ENCODE data around the gene SLC6A9. TPM values are rescaled to one million over a fixed set of nuclear protein-coding genes. Genes with fewer than 3 reads are reported as not detected.
A peak's percentile ranks its signal among the peaks of the same experiment; 100 is the strongest.

The SLC6A9 gene
- total RNA-seq (1 to 10 TPM; 1.7 to 3.4 TPM), polyA plus RNA-seq (not detected), total RNA-seq (0 to 50.7 (median 1.5) reads per million in 6 experiments)

GRCh38 chr1:44031252-44032169, at the start of gene SLC6A9:
Gene SLC6A9, minus strand, starts transcription at chr1:44031462. Its CDS starts 7,185 bp downstream, at chr1:44024277.
- no peaks in the 10 kb centered on the region for H3K9me3 Mint-ChIP-seq

GRCh38 chr1:44079566-44079965, 48.3 kb upstream of the SLC6A9 start:
- Mint-ChIP-seq H3K4me3 (no peak overlapping the region), H3K4me1 (no peaks in the 10 kb centered on the region), H3K36me3 (no peaks in the 10 kb centered on the region), H3K9me3 (no peaks in the 10 kb centered on the region), H3K27ac (no peak overlapping the region), H3K27me3 (peaks cover 0 to 18% (median 13%) of the 10 kb centered on the region in 5 donors)
- ATAC-seq = no peak
- no peak for DNase-seq
- POLR2A ChIA-PET = no interaction called here

More at GRCh38 chr1:44031252-44032169, at the start of gene SLC6A9:
- POLR2A ChIA-PET = interaction anchor here (0.7 to 0.8 kb wide), 2 partner anchors 50 to 56 kb away, joined by 3 to 4 read pairs; partner anchors contain the start of gene ATP6V0B
- ATAC-seq (peak; percentile 12 to 13), DNase-seq (peak in 5 of 10 donors; percentile 7 to 43 (median 34))
- peak within 1 kb of the TSS in 8 of 10 donors; percentile 27 to 95 (median 76) for H3K27ac Mint-ChIP-seq
- H3K36me3 Mint-ChIP-seq = peaks cover 0 to 2% (median 0%) of the 10 kb centered on the region in 3 donors
- H3K4me3 Mint-ChIP-seq = peak within 1 kb of the TSS; percentile 79 to 94 (median 85)
- H3K27me3 Mint-ChIP-seq = no peaks in the 10 kb centered on the region
- H3K4me1 Mint-ChIP-seq = peaks cover 16 to 25% (median 18%) of the 10 kb centered on the region in 4 donors

GRCh38 chr1:44078104-44078503, 46.8 kb upstream of the SLC6A9 start:
- Mint-ChIP-seq H3K27ac (no peak overlapping the region), H3K4me3 (no peak overlapping the region), H3K4me1 (peaks cover 0 to 9% (median 0%) of the 10 kb centered on the region in 4 donors), H3K9me3 (no peaks in the 10 kb centered on the region), H3K36me3 (no peaks in the 10 kb centered on the region), H3K27me3 (peaks cover 0 to 22% (median 8%) of the 10 kb centered on the region in 5 donors)
- POLR2A ChIA-PET = no interaction called here
- ATAC-seq (no peak), DNase-seq (no peak)

- H3K27me3 Mint-ChIP-seq = peaks cover 3 to 24% (median 9%) of the 10 kb centered on the region in 5 donors
- H3K4me3 Mint-ChIP-seq = no peak overlapping the region
- POLR2A ChIA-PET = no interaction called here
- peaks cover 0 to 14% (median 0%) of the 10 kb centered on the region in 4 donors for H3K4me1 Mint-ChIP-seq
- no peaks in the 10 kb centered on the region for H3K9me3 Mint-ChIP-seq
- no peak overlapping the region for H3K27ac Mint-ChIP-seq
- ATAC-seq (no peak), DNase-seq (no peak)
- no peaks in the 10 kb centered on the region for H3K36me3 Mint-ChIP-seq
Measured at GRCh38 chr1:44077421-44077820, 46.2 kb upstream of the SLC6A9 start.

GRCh38 chr1:44076066-44076465, 44.8 kb upstream of the SLC6A9 start:
- no peak overlapping the region for H3K4me3 Mint-ChIP-seq
- no peaks in the 10 kb centered on the region for H3K36me3 Mint-ChIP-seq
- peaks cover 0 to 14% (median 1%) of the 10 kb centered on the region in 4 donors for H3K4me1 Mint-ChIP-seq
- DNase-seq (no peak), ATAC-seq (no peak)
- POLR2A ChIA-PET = no interaction called here
- peak overlapping the region in 1 of 10 donors; percentile 48 for H3K27ac Mint-ChIP-seq
- H3K9me3 Mint-ChIP-seq = no peaks in the 10 kb centered on the region
- peaks cover 11 to 30% (median 16%) of the 10 kb centered on the region in 5 donors for H3K27me3 Mint-ChIP-seq

- no peaks in the 10 kb centered on the region for H3K9me3 Mint-ChIP-seq
- H3K36me3 Mint-ChIP-seq = no peaks in the 10 kb centered on the region
Measured at GRCh38 chr1:44074415-44074814, 43.2 kb upstream of the SLC6A9 start.

GRCh38 chr1:44073528-44073927, 42.3 kb upstream of the SLC6A9 start:
- Mint-ChIP-seq H3K36me3 (no peaks in the 10 kb centered on the region), H3K4me3 (no peak overlapping the region), H3K9me3 (no peaks in the 10 kb centered on the region), H3K27ac (no peak overlapping the region), H3K4me1 (peaks cover 0 to 26% (median 1%) of the 10 kb centered on the region in 4 donors), H3K27me3 (peaks cover 18 to 38% (median 26%) of the 10 kb centered on the region in 5 donors)
- POLR2A ChIA-PET = interaction anchor here (0.8 kb wide), 1 partner anchor 11 kb away, joined by 5 read pairs; no protein-coding TSS in a partner anchor
- ATAC-seq (no peak), DNase-seq (peak in 1 of 10 donors; percentile 3)

More at GRCh38 chr1:44074415-44074814, 43.2 kb upstream of the SLC6A9 start:
- DNase-seq (no peak), ATAC-seq (no peak)
- Mint-ChIP-seq H3K27me3 (peaks cover 15 to 32% (median 22%) of the 10 kb centered on the region in 5 donors), H3K4me3 (no peak overlapping the region), H3K27ac (no peak overlapping the region), H3K4me1 (peaks cover 0 to 19% (median 1%) of the 10 kb centered on the region in 4 donors)
- POLR2A ChIA-PET = no interaction called here

GRCh38 chr1:44072821-44073220, 41.6 kb upstream of the SLC6A9 start:
- no peak overlapping the region for H3K27ac Mint-ChIP-seq
- H3K36me3 Mint-ChIP-seq = no peaks in the 10 kb centered on the region
- peaks cover 18 to 38% (median 26%) of the 10 kb centered on the region in 5 donors for H3K27me3 Mint-ChIP-seq
- no peak overlapping the region for H3K4me3 Mint-ChIP-seq
- POLR2A ChIA-PET = interaction anchor here (0.8 kb wide), 1 partner anchor 12 kb away, joined by 5 read pairs; no protein-coding TSS in a partner anchor
- no peaks in the 10 kb centered on the region for H3K9me3 Mint-ChIP-seq
- DNase-seq (no peak), ATAC-seq (no peak)
- peaks cover 0 to 33% (median 1%) of the 10 kb centered on the region in 4 donors for H3K4me1 Mint-ChIP-seq

GRCh38 chr1:44072204-44072603, 40.9 kb upstream of the SLC6A9 start:
- no peak overlapping the region for H3K4me3 Mint-ChIP-seq
- no peaks in the 10 kb centered on the region for H3K9me3 Mint-ChIP-seq
- no peak for DNase-seq
- no peak overlapping the region for H3K27ac Mint-ChIP-seq
- peaks cover 0 to 39% (median 1%) of the 10 kb centered on the region in 4 donors for H3K4me1 Mint-ChIP-seq
- ATAC-seq = no peak
- peaks cover 16 to 38% (median 30%) of the 10 kb centered on the region in 5 donors for H3K27me3 Mint-ChIP-seq
- POLR2A ChIA-PET = no interaction called here
- H3K36me3 Mint-ChIP-seq = no peaks in the 10 kb centered on the region

GRCh38 chr1:44071461-44071860, 40.2 kb upstream of the SLC6A9 start:
- DNase-seq (no peak), ATAC-seq (no peak)
- Mint-ChIP-seq H3K36me3 (no peaks in the 10 kb centered on the region), H3K4me1 (peaks cover 0 to 41% (median 1%) of the 10 kb centered on the region in 4 donors), H3K4me3 (no peak overlapping the region), H3K9me3 (no peaks in the 10 kb centered on the region), H3K27me3 (peaks cover 18 to 38% (median 32%) of the 10 kb centered on the region in 5 donors), H3K27ac (peak overlapping the region in 1 of 10 donors; percentile 21)
- POLR2A ChIA-PET = no interaction called here

GRCh38 chr1:44068442-44068921, 37.2 kb upstream of the SLC6A9 start:
- no peak overlapping the region for H3K27ac Mint-ChIP-seq

GRCh38 chr1:44067266-44068250, 36.3 kb upstream of the SLC6A9 start:
- POLR2A ChIA-PET = no interaction called here

More at GRCh38 chr1:44068442-44068921, 37.2 kb upstream of the SLC6A9 start:
- Mint-ChIP-seq H3K36me3 (no peaks in the 10 kb centered on the region), H3K4me1 (peaks cover 0 to 36% (median 1%) of the 10 kb centered on the region in 4 donors), H3K9me3 (no peaks in the 10 kb centered on the region), H3K4me3 (peak overlapping the region in 1 of 10 donors; percentile 25), H3K27me3 (peaks cover 15 to 38% (median 30%) of the 10 kb centered on the region in 5 donors)
- DNase-seq (peak in 1 of 10 donors; percentile 6), ATAC-seq (no peak)
- POLR2A ChIA-PET = no interaction called here

More at GRCh38 chr1:44067266-44068250, 36.3 kb upstream of the SLC6A9 start:
- Mint-ChIP-seq H3K4me3 (peak overlapping the region in 1 of 10 donors; percentile 21), H3K4me1 (peaks cover 0 to 27% (median 1%) of the 10 kb centered on the region in 4 donors), H3K9me3 (no peaks in the 10 kb centered on the region), H3K27ac (no peak overlapping the region), H3K36me3 (no peaks in the 10 kb centered on the region), H3K27me3 (peaks cover 14 to 37% (median 26%) of the 10 kb centered on the region in 5 donors)
- ATAC-seq (no peak), DNase-seq (no peak)

Measured in naive thymus-derived CD8-positive, alpha-beta T cell (primary cell).